NT2/D1 (cell line): ENCODE measurements around the gene HP1BP3.

Experiments used
- YY1 ChIP-seq: IDR thresholded peaks from 2 replicates; pipeline ENCODE4 v1.6.1; 2011; ENCODE audit not compliant: insufficient read length, insufficient read depth
- ZNF274 ChIP-seq: IDR thresholded peaks from 2 replicates; pipeline ENCODE4 v1.6.1; 2011; ENCODE audit warnings: mild to moderate bottlenecking, low read depth, low read length

- no peak for TF ChIP-seq YY1
- no peak for TF ChIP-seq ZNF274
Measured at GRCh38 chr1:20770314-20771087, 16.6 kb downstream of the HP1BP3 start.
